Measurements from ENCODE around the gene PCDHA2.
"Not testable (repeated sequence)": the region's sequence is repeated elsewhere in the genome, so short reads cannot be mapped to it uniquely, and the experiment has no call there.

PCDHA2 gene

GRCh38 chr5:140821375-140822280, 27.0 kb downstream of the PCDHA2 start, which contains the start of gene PCDHA5:
Gene PCDHA5, plus strand, starts transcription at chr5:140821613.
- DNase-seq (ENCODE audit: low read depth), result no peak

- DNase-seq (ENCODE audit: low read depth), result no peak
These were observed 27.6 kb downstream of the PCDHA2 start for GRCh38 chr5:140822281-140822629.

GRCh38 chr5:140822969-140823368, 28.3 kb downstream of the PCDHA2 start:
- DNase-seq (ENCODE audit: low read depth), result not testable (repeated sequence)

GRCh38 chr5:140823475-140823874, 28.8 kb downstream of the PCDHA2 start:
- no peak for DNase-seq (ENCODE audit: low read depth)

GRCh38 chr5:140827704-140828361, 33.2 kb downstream of the PCDHA2 start, which contains the start of gene PCDHA6:
Gene PCDHA6, plus strand, starts transcription at chr5:140827960. Its CDS starts 132 bp downstream, at chr5:140828092.
- DNase-seq (ENCODE audit: low read depth), result no peak

- DNase-seq (ENCODE audit: low read depth), result no peak
These were observed 33.7 kb downstream of the PCDHA2 start for GRCh38 chr5:140828362-140828737.

- not testable (repeated sequence) for DNase-seq (ENCODE audit: low read depth)
These were observed 35.2 kb downstream of the PCDHA2 start for GRCh38 chr5:140829511-140830501.

GRCh38 chr5:140833993-140834392, 39.3 kb downstream of the PCDHA2 start, which contains the start of gene PCDHA7:
Gene PCDHA7, plus strand, starts transcription at chr5:140834269. Its CDS starts 115 bp downstream, at chr5:140834384.
- no peak for DNase-seq (ENCODE audit: low read depth)

GRCh38 chr5:140834439-140835008, 39.9 kb downstream of the PCDHA2 start:
- DNase-seq (ENCODE audit: low read depth), result not testable (repeated sequence)

GRCh38 chr5:140835622-140836510, 41.2 kb downstream of the PCDHA2 start:
- DNase-seq (ENCODE audit: low read depth), result no peak

- no peak for DNase-seq (ENCODE audit: low read depth)
These were observed 46.6 kb downstream of the PCDHA2 start, which contains the start of gene PCDHA8 for GRCh38 chr5:140840978-140841962. Gene PCDHA8, plus strand, starts transcription at chr5:140841187. Its CDS starts 135 bp downstream, at chr5:140841322.

GRCh38 chr5:140842798-140843733, 48.4 kb downstream of the PCDHA2 start:
- DNase-seq (ENCODE audit: low read depth), result no peak

Data from activated T-cell treated with anti-CD3 and anti-CD28 coated beads for 24 hours (primary cell).